Peyer's patch (tissue), 4 donors: ENCODE data around the gene SGPP1.

Source experiments
- POLR2A ChIP-seq, 2 donors: fragments of 450-650 bp; IDR thresholded peaks; one replicate each; pipeline ENCODE4 v1.5.1; 2017; ENCODE audit warnings: antibody characterized with exemption in 2 of 2, mild to moderate bottlenecking in 2 of 2, moderate library complexity in 2 of 2
- TF ChIP-seq, protein P1 (sequence below), 6 experiments: fragments of 450-650 bp in 4 of 6; fragments of 200-600 bp in 2 of 6; sonication (generic) in 1 of 6; IDR thresholded peaks; one replicate each; pipeline ENCODE4 v1.5.1; 2017 to 2019; ENCODE audit warnings: antibody characterized with exemption in 6 of 6, mild to moderate bottlenecking in 3 of 6, moderate library complexity in 1 of 6

GRCh38 chr14:63735720-63736119 is 7.9 kb upstream of the SGPP1 start:
- TF ChIP-seq, protein P1, sequence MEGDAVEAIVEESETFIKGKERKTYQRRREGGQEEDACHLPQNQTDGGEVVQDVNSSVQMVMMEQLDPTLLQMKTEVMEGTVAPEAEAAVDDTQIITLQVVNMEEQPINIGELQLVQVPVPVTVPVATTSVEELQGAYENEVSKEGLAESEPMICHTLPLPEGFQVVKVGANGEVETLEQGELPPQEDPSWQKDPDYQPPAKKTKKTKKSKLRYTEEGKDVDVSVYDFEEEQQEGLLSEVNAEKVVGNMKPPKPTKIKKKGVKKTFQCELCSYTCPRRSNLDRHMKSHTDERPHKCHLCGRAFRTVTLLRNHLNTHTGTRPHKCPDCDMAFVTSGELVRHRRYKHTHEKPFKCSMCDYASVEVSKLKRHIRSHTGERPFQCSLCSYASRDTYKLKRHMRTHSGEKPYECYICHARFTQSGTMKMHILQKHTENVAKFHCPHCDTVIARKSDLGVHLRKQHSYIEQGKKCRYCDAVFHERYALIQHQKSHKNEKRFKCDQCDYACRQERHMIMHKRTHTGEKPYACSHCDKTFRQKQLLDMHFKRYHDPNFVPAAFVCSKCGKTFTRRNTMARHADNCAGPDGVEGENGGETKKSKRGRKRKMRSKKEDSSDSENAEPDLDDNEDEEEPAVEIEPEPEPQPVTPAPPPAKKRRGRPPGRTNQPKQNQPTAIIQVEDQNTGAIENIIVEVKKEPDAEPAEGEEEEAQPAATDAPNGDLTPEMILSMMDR (IDR thresholded peaks at IDR 0.05), result no peak
- TF ChIP-seq POLR2A (IDR thresholded peaks at IDR 0.05), result no peak
